K562 (cell line): ENCODE data around the gene PBX4. TPM values are rescaled to one million over a fixed set of nuclear protein-coding genes. Genes with fewer than 3 reads are reported as not detected.

Experiments used
- ADNP ChIP-seq: fragments of 200-800 bp; sonication (Bioruptor generic); IDR thresholded peaks from 2 replicates; pipeline ENCODE4 v1.6.1; 2016; ENCODE audit warnings: missing genetic modification characterization, missing compliant biosample characterization
- EGR1 ChIP-seq: fragments of 450-650 bp; conservative IDR thresholded peaks from 2 replicates; pipeline ENCODE4 v1.6.1; 2017; ENCODE audit warnings: mild to moderate bottlenecking
- FIP1L1 ChIP-seq: fragments of 200-400 bp; formaldehyde crosslinking; IDR thresholded peaks from 2 replicates; pipeline ENCODE4 v1.6.1; 2018; ENCODE audit warnings: mild to moderate bottlenecking, low read depth, low read length; ENCODE audit not compliant: poor library complexity, severe bottlenecking
- GATA2 ChIP-seq: sonication (generic); formaldehyde crosslinking; IDR thresholded peaks from 2 replicates; pipeline ENCODE4 v1.4.0; 2020; ENCODE audit warnings: mild to moderate bottlenecking, missing genetic modification reagents
- HMG20A ChIP-seq: fragments of 450-650 bp; formaldehyde crosslinking; conservative IDR thresholded peaks from 2 replicates; pipeline ENCODE4 v1.4.0; 2020; ENCODE audit warnings: mild to moderate bottlenecking, mixed read lengths
- JUND ChIP-seq, 2 experiments: IDR thresholded peaks; 2 replicates in 1 of 2; 3 replicates in 1 of 2; pipeline ENCODE4 v1.6.1; 2011; ENCODE audit warnings: borderline replicate concordance in 2 of 2, low read depth in 2 of 2, low read length in 2 of 2, improper control_type of control experiment in 1 of 2, missing biosample characterization in 1 of 2, missing genetic modification characterization in 1 of 2, missing genetic modification reagents in 1 of 2
- MAZ ChIP-seq, 2 experiments: fragments of 450-650 bp in 1 of 2; sonication (generic) in 1 of 2; formaldehyde crosslinking; IDR thresholded peaks in 1 of 2; conservative IDR thresholded peaks in 1 of 2; 2 replicates each; pipeline versions ENCODE4 v1.4.0 to v1.5.0; 2020; ENCODE audit warnings: mild to moderate bottlenecking in 1 of 2, missing genetic modification reagents in 1 of 2
- MEF2D ChIP-seq: conservative IDR thresholded peaks from 2 replicates; pipeline ENCODE4 v1.6.1; 2016; ENCODE audit warnings: low read depth, missing genetic modification characterization, missing compliant biosample characterization
- NR1H2 ChIP-seq: sonication (generic); formaldehyde crosslinking; IDR thresholded peaks from 2 replicates; pipeline ENCODE4 v1.4.0; 2020; ENCODE audit warnings: mild to moderate bottlenecking, missing genetic modification reagents
- PTRF ChIP-seq: fragments of 450-650 bp; IDR thresholded peaks from 2 replicates; pipeline ENCODE4 v1.6.1; 2016; ENCODE audit warnings: mild to moderate bottlenecking, missing genetic modification characterization, missing compliant biosample characterization
- RAD21 ChIP-seq, 2 experiments: fragments of 250-450 bp in 1 of 2; fragments of 450-650 bp in 1 of 2; sonication (Bioruptor Pico) in 1 of 2; formaldehyde crosslinking in 1 of 2; IDR thresholded peaks in 1 of 2; conservative IDR thresholded peaks in 1 of 2; 2 replicates each; pipeline versions ENCODE4 v1.4.0 to v1.8.0; 2020 to 2022; ENCODE audit warnings: mild to moderate bottlenecking in 2 of 2, moderate library complexity in 1 of 2
- RBFOX2 ChIP-seq: fragments of 200-400 bp; formaldehyde crosslinking; IDR thresholded peaks from 2 replicates; pipeline ENCODE4 v1.6.1; 2017; ENCODE audit warnings: low read depth, mild to moderate bottlenecking, low read length, moderate library complexity
- RBM22 ChIP-seq: fragments of 200-400 bp; formaldehyde crosslinking; IDR thresholded peaks from 2 replicates; pipeline ENCODE4 v1.6.1; 2018; ENCODE audit warnings: low read length, low read depth; ENCODE audit not compliant: poor library complexity, severe bottlenecking
- STAG1 ChIP-seq: sonication (generic); formaldehyde crosslinking; IDR thresholded peaks from 2 replicates; pipeline ENCODE4 v1.5.0; 2020; ENCODE audit warnings: missing genetic modification reagents, borderline replicate concordance
- SUPT5H ChIP-seq: fragments of 450-650 bp; IDR thresholded peaks from 2 replicates; pipeline ENCODE4 v1.6.1; 2016
- TARDBP ChIP-seq: fragments of 450-650 bp; IDR thresholded peaks from 2 replicates; pipeline ENCODE4 v1.6.1; 2016
- U2AF2 ChIP-seq: fragments of 200-400 bp; formaldehyde crosslinking; optimal IDR thresholded peaks from 2 replicates; pipeline ENCODE3; 2017; ENCODE audit warnings: low read depth, mild to moderate bottlenecking, low read length
- XRCC5 ChIP-seq: fragments of 200-400 bp; formaldehyde crosslinking; IDR thresholded peaks from 2 replicates; pipeline ENCODE4 v1.6.1; 2017; ENCODE audit warnings: low read depth, mild to moderate bottlenecking, low read length
- ZBTB7A ChIP-seq: IDR thresholded peaks from 2 replicates; pipeline ENCODE4 v1.6.1; 2011; ENCODE audit warnings: low read depth, mild to moderate bottlenecking, low read length, moderate library complexity, borderline replicate concordance; ENCODE audit not compliant: control insufficient read depth
- ZNF561 ChIP-seq: fragments of 450-650 bp; formaldehyde crosslinking; conservative IDR thresholded peaks from 2 replicates; pipeline ENCODE4 v1.4.0; 2020; ENCODE audit warnings: mild to moderate bottlenecking, moderate library complexity
- ZNF644 ChIP-seq: fragments of 200-800 bp; sonication (Bioruptor generic); IDR thresholded peaks from 2 replicates; pipeline ENCODE4 v1.6.1; 2016; ENCODE audit warnings: low read depth, missing genetic modification characterization, missing compliant biosample characterization
- ZSCAN32 ChIP-seq: fragments of 450-650 bp; formaldehyde crosslinking; IDR thresholded peaks from 2 replicates; pipeline ENCODE4 v1.4.0; 2020; ENCODE audit warnings: mild to moderate bottlenecking, moderate library complexity
- polyA plus RNA-seq, 8 experiments: library from polyadenylated mRNA; depleted of rRNA in 4 of 8; stranded (reverse) in 5 of 8; unstranded in 3 of 8; fragments of >200 nt; fragmentation: Nextera tagmentation in 2 of 8; fragmentation: Illumina TruSeq in 1 of 8; extraction: Ambion mirVana in 2 of 8; extraction: Trizol in 1 of 8; gene quantifications; 2 replicates each; pipeline versions ENCODE4 v1.2.1 to v1.2.3, GENCODE V29; 2011 to 2014; ENCODE audit warnings: inconsistent platforms in 1 of 8, missing spikeins in 1 of 8
- total RNA-seq, 7 experiments: library from RNA; depleted of rRNA in 6 of 7; stranded (reverse); fragments of >200 nt in 6 of 7; fragmentation: Illumina TruSeq in 2 of 7; extraction: Trizol in 2 of 7; gene quantifications; 2 replicates each; pipeline versions ENCODE4 v1.2.1 to v1.2.3, GENCODE V29; 2011 to 2021; ENCODE audit warnings: low replicate concordance in 1 of 7
- TF ChIP-seq, protein P1 (sequence below), 2 experiments: IDR thresholded peaks; 2 replicates each; pipeline ENCODE4 v1.6.1; 2011; ENCODE audit warnings: borderline replicate concordance in 1 of 2, control low read depth in 1 of 2, low read depth in 1 of 2, low read length in 1 of 2, mild to moderate bottlenecking in 1 of 2, mixed read lengths in 1 of 2, moderate library complexity in 1 of 2; ENCODE audit not compliant: insufficient read depth in 1 of 2, insufficient read length in 1 of 2, poor library complexity in 1 of 2, severe bottlenecking in 1 of 2; ENCODE audit errors: extremely low read depth in 1 of 2
- TF ChIP-seq, protein P2 (sequence below), 2 experiments: IDR thresholded peaks; 2 replicates each; pipeline ENCODE4 v1.6.1; 2012; ENCODE audit warnings: improper control_type of control experiment in 2 of 2, low read depth in 2 of 2, low read length in 2 of 2, borderline replicate concordance in 1 of 2

PBX4 gene
- total and polyA plus RNA-seq, 9 of the 15 experiments (the other 6 are each of a cell fraction or from before 2014, with no cell fraction given): 0.11 to 3.8 (median 1.6) TPM; not detected in 1

DNA sequence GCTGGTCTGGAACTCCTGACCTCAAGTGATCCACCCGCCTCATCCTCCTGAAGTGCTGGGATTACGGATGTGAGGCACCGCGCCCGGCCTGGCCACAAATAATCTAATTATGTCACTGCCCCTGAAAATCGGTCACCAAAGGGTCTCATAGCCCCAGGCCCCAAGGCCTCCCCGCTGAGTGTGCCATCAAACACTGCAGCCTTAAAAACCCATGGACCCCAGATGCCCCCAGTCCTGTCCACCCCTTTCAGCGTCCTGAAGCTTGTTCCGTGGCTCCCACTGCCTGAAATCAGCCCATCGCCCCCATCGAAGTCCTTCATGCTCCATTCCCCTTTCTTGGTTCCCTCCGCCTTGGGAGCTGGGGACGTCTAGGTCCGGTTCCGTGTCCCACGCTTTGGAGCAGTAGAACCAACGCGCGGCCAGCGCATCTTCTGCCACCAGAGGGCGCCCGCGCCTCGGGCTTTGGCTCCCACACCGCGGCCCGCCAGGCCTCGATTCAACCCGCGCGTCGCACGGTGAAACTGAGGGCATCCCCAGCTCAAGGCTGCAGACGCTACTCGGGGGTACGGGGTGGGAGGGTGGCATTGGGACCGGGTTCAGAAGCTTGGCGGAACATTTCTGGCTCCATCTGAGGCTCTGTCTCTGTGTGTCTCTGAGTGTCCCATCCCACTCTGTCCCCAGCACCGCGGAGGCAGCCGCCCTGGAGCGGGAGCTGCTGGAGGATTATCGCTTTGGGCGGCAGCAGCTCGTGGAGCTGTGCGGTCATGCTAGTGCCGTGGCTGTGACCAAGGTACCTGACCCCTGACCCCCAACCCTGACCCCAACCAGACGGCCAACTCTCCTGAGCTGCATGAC is 86.3 kb downstream of the PBX4 start (continued):
- TF ChIP-seq, protein P1, sequence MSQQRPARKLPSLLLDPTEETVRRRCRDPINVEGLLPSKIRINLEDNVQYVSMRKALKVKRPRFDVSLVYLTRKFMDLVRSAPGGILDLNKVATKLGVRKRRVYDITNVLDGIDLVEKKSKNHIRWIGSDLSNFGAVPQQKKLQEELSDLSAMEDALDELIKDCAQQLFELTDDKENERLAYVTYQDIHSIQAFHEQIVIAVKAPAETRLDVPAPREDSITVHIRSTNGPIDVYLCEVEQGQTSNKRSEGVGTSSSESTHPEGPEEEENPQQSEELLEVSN (IDR thresholded peaks at IDR 0.05; ENCODE audit: borderline replicate concordance in 1 of 2, extremely low read depth in 1 of 2, insufficient read depth in 1 of 2, insufficient read length in 1 of 2, low read depth in 1 of 2, low read length in 1 of 2, poor library complexity in 1 of 2, severe bottlenecking in 1 of 2): peak; percentile 43 to 73
- TF ChIP-seq EGR1 (no peak), ZNF561 (CRISPR knock-in tag) (no peak), XRCC5 (peak; percentile 73), ADNP (no peak), NR1H2 (CRISPR knock-in tag) (no peak), TARDBP (no peak), RAD21 (CRISPR knock-in tag; conservative IDR thresholded peaks at IDR 0.05 in 1 of 2, IDR thresholded peaks at IDR 0.05 in 1 of 2) (peak; percentile 87 to 91), FIP1L1 (peak; percentile 74), U2AF2 (no peak), PTRF (tag) (no peak), MEF2D (tag) (no peak), STAG1 (peak; percentile 97), ZSCAN32 (CRISPR knock-in tag) (no peak), HMG20A (no peak), ZBTB7A (peak; percentile 23; the same call in 1 of the 2 replicates), RBFOX2 (no peak), GATA2 (CRISPR knock-in tag) (no peak), RBM22 (peak; percentile 89), ZNF644 (tag) (no peak), JUND (IDR thresholded peaks at IDR 0.05; ENCODE audit: borderline replicate concordance, low read depth, low read length) (peak; percentile 35; the same call in 1 of the 2 replicates), JUND (tag; IDR thresholded peaks at IDR 0.05; ENCODE audit: borderline replicate concordance, low read depth, low read length) (no peak), MAZ (CRISPR knock-in tag; conservative IDR thresholded peaks at IDR 0.05 in 1 of 2, IDR thresholded peaks at IDR 0.05 in 1 of 2) (peak in 1 of 2 experiments; percentile 37; a peak in 1 of 4 replicates), SUPT5H (peak; percentile 32; the same call in 1 of the 2 replicates)
- TF ChIP-seq, protein P2, sequence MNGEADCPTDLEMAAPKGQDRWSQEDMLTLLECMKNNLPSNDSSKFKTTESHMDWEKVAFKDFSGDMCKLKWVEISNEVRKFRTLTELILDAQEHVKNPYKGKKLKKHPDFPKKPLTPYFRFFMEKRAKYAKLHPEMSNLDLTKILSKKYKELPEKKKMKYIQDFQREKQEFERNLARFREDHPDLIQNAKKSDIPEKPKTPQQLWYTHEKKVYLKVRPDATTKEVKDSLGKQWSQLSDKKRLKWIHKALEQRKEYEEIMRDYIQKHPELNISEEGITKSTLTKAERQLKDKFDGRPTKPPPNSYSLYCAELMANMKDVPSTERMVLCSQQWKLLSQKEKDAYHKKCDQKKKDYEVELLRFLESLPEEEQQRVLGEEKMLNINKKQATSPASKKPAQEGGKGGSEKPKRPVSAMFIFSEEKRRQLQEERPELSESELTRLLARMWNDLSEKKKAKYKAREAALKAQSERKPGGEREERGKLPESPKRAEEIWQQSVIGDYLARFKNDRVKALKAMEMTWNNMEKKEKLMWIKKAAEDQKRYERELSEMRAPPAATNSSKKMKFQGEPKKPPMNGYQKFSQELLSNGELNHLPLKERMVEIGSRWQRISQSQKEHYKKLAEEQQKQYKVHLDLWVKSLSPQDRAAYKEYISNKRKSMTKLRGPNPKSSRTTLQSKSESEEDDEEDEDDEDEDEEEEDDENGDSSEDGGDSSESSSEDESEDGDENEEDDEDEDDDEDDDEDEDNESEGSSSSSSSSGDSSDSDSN (IDR thresholded peaks at IDR 0.05; ENCODE audit: borderline replicate concordance in 1 of 2, low read depth in 2 of 2, low read length in 2 of 2): 0 out of 4 replicates have a peak, but pooled peaks of 1 of the 2 experiments have one; percentile 40
